Measurements from ENCODE around the gene CYP3A5. TPM values are rescaled to one million over a fixed set of nuclear protein-coding genes. Genes with fewer than 3 reads are reported as not detected.

The CYP3A5 gene
- total RNA-seq, 1 experiment from 2014 or later, result not detected

Small RNA genes within 50 kb of the gene (small RNA-seq; reads per million reads assigned to genes)
- gene CYP3A51P (0 reads per million in 2 experiments), gene CYP3A7-CYP3A51P (0 reads per million in 2 experiments)

Other genes starting within 250 kb of the CYP3A5 start
- gene PTCD1, start 241.2 kb downstream of the CYP3A5 start, total RNA-seq (2014; rRNA removed; shearing (Covaris generic)), result 17.4 and 18.4 TPM in 2 replicates
- gene CPSF4, start 241.1 kb downstream of the CYP3A5 start, total RNA-seq (2014; rRNA removed; shearing (Covaris generic)), result 48.8 and 53.7 TPM in 2 replicates
- gene ATP5MF, start 213.8 kb downstream of the CYP3A5 start, total RNA-seq (2014; rRNA removed; shearing (Covaris generic)), result 998 and 1,034 TPM in 2 replicates
- gene ZNF789, start 207.1 kb downstream of the CYP3A5 start, total RNA-seq (2014; rRNA removed; shearing (Covaris generic)), result 14.2 and 15.9 TPM in 2 replicates
- gene ZNF394, start 179.7 kb downstream of the CYP3A5 start, total RNA-seq (2014; rRNA removed; shearing (Covaris generic)), result 36.5 and 40.5 TPM in 2 replicates
- 24.6 and 26.2 TPM in 2 replicates for gene ZKSCAN5, start 175.3 kb downstream of the CYP3A5 start, total RNA-seq (2014; rRNA removed; shearing (Covaris generic))
- 16.5 and 19.5 TPM in 2 replicates for gene FAM200A, start 127.9 kb downstream of the CYP3A5 start, total RNA-seq (2014; rRNA removed; shearing (Covaris generic))
- 105 and 110 TPM in 2 replicates for gene ZNF655, start 121.4 kb downstream of the CYP3A5 start, total RNA-seq (2014; rRNA removed; shearing (Covaris generic))
- 0.53 TPM in 1 of 2 replicates, not detected in the other for gene TMEM225B, start 81.7 kb downstream of the CYP3A5 start, total RNA-seq (2014; rRNA removed; shearing (Covaris generic))
- gene ZSCAN25, start 63.0 kb downstream of the CYP3A5 start, total RNA-seq (2014; rRNA removed; shearing (Covaris generic)), result 16.9 and 18.2 TPM in 2 replicates
- not detected in 2 replicates for gene CYP3A7, start 55.2 kb upstream of the CYP3A5 start, total RNA-seq (2014; rRNA removed; shearing (Covaris generic))
- gene CYP3A4, start 104.2 kb upstream of the CYP3A5 start, total RNA-seq (2014; rRNA removed; shearing (Covaris generic)), result not detected in 2 replicates
- not detected in 2 replicates for gene CYP3A43, start 148.0 kb upstream of the CYP3A5 start, total RNA-seq (2014; rRNA removed; shearing (Covaris generic))
- gene OR2AE1, start 197.0 kb upstream of the CYP3A5 start, total RNA-seq (2014; rRNA removed; shearing (Covaris generic)), result not detected in 2 replicates
- gene TRIM4, start 239.5 kb upstream of the CYP3A5 start, total RNA-seq (2014; rRNA removed; shearing (Covaris generic)), result not detected in 2 replicates
- gene GJC3, start 249.6 kb upstream of the CYP3A5 start, total RNA-seq (2014; rRNA removed; shearing (Covaris generic)), result 0.29 and 1.0 TPM in 2 replicates

All from SK-MEL-5 (cell line).